Thyroid gland (tissue), 4 donors: ENCODE data around the gene PTPRN2.

Experiments used
- CTCF ChIP-seq, 6 experiments: fragments of 200-600 bp in 3 of 6; fragments of 450-650 bp in 3 of 6; sonication (generic) in 3 of 6; IDR thresholded peaks; one replicate each; pipeline ENCODE4 v1.5.1; 2016 to 2019; ENCODE audit warnings: antibody characterized with exemption in 6 of 6, mild to moderate bottlenecking in 2 of 6, inconsistent platforms in 1 of 6, moderate library complexity in 1 of 6
- POLR2A ChIP-seq, 2 donors: fragments of 450-650 bp; IDR thresholded peaks; one replicate each; pipeline ENCODE4 v1.6.1; 2017; ENCODE audit warnings: antibody characterized with exemption in 2 of 2, mild to moderate bottlenecking in 2 of 2, moderate library complexity in 1 of 2

- TF ChIP-seq POLR2A (IDR thresholded peaks at IDR 0.05) (no peak), CTCF (IDR thresholded peaks at IDR 0.05) (no peak)
Observed at GRCh38 chr7:157573244-157573643, 1014.4 kb downstream of the PTPRN2 start.
